K562 (cell line): Measurements from ENCODE around the gene DUS3L. TPM values are rescaled to one million over a fixed set of nuclear protein-coding genes. Genes with fewer than 3 reads are reported as not detected.

ENCODE experiments used
- C11orf30 ChIP-seq: fragments of 450-650 bp; IDR thresholded peaks from 2 replicates; pipeline ENCODE4 v1.6.1; 2016; ENCODE audit warnings: low read depth, mild to moderate bottlenecking
- E2F4 ChIP-seq: sonication (generic); formaldehyde crosslinking; IDR thresholded peaks from 2 replicates; pipeline ENCODE4 v1.8.0; 2022; ENCODE audit warnings: mild to moderate bottlenecking, low read depth, missing genetic modification reagents
- FOXO4 ChIP-seq: fragments of 450-650 bp; formaldehyde crosslinking; IDR thresholded peaks from 2 replicates; pipeline ENCODE4 v1.4.0; 2020; ENCODE audit warnings: mild to moderate bottlenecking, moderate library complexity
- HDAC3 ChIP-seq: fragments of 450-650 bp; IDR thresholded peaks from 2 replicates; pipeline ENCODE4 v1.6.1; 2018; ENCODE audit warnings: borderline replicate concordance, mild to moderate bottlenecking, moderate library complexity; ENCODE audit not compliant: partially characterized antibody
- KDM2B ChIP-seq: fragments of 250-450 bp; sonication (Bioruptor Pico); IDR thresholded peaks from 2 replicates; pipeline ENCODE4 v1.8.0; 2021; ENCODE audit warnings: mild to moderate bottlenecking, moderate library complexity
- MGA ChIP-seq: fragments of 450-650 bp; IDR thresholded peaks from 2 replicates; pipeline ENCODE4 v1.6.1; 2016; ENCODE audit warnings: mild to moderate bottlenecking, moderate library complexity
- RAD21 ChIP-seq, 2 experiments: fragments of 250-450 bp in 1 of 2; fragments of 450-650 bp in 1 of 2; sonication (Bioruptor Pico) in 1 of 2; formaldehyde crosslinking in 1 of 2; IDR thresholded peaks in 1 of 2; conservative IDR thresholded peaks in 1 of 2; 2 replicates each; pipeline versions ENCODE4 v1.4.0 to v1.8.0; 2020 to 2022; ENCODE audit warnings: mild to moderate bottlenecking in 2 of 2, moderate library complexity in 1 of 2
- VEZF1 ChIP-seq: fragments of 200-800 bp; sonication (Bioruptor generic); IDR thresholded peaks from 2 replicates; pipeline ENCODE4 v1.6.1; 2017; ENCODE audit warnings: missing genetic modification characterization, missing compliant biosample characterization
- WHSC1 ChIP-seq: IDR thresholded peaks from one replicate; pipeline ENCODE4 v1.6.1; 2012; ENCODE audit warnings: low read length, control low read depth, inconsistent platforms
- ZBTB7A ChIP-seq: IDR thresholded peaks from 2 replicates; pipeline ENCODE4 v1.6.1; 2011; ENCODE audit warnings: low read depth, mild to moderate bottlenecking, low read length, moderate library complexity, borderline replicate concordance; ENCODE audit not compliant: control insufficient read depth
- polyA plus RNA-seq, 8 experiments: library from polyadenylated mRNA; depleted of rRNA in 4 of 8; stranded (reverse) in 5 of 8; unstranded in 3 of 8; fragments of >200 nt; fragmentation: Nextera tagmentation in 2 of 8; fragmentation: Illumina TruSeq in 1 of 8; extraction: Ambion mirVana in 2 of 8; extraction: Trizol in 1 of 8; gene quantifications; 2 replicates each; pipeline versions ENCODE4 v1.2.1 to v1.2.3, GENCODE V29; 2011 to 2014; ENCODE audit warnings: inconsistent platforms in 1 of 8, missing spikeins in 1 of 8
- total RNA-seq, 7 experiments: library from RNA; depleted of rRNA in 6 of 7; stranded (reverse); fragments of >200 nt in 6 of 7; fragmentation: Illumina TruSeq in 2 of 7; extraction: Trizol in 2 of 7; gene quantifications; 2 replicates each; pipeline versions ENCODE4 v1.2.1 to v1.2.3, GENCODE V29; 2011 to 2021; ENCODE audit warnings: low replicate concordance in 1 of 7

The DUS3L gene
- total and polyA plus RNA-seq, 9 of the 15 experiments (the other 6 are each of a cell fraction or from before 2014, with no cell fraction given): 1.7 to 102 (median 77.5) TPM

- TF ChIP-seq VEZF1 (CRISPR knock-in tag): peak; percentile 57; the same call in 1 of the 2 replicates
- TF ChIP-seq MGA: peak; percentile 41; the same call in 1 of the 2 replicates
- TF ChIP-seq HDAC3: no peak
- no peak for TF ChIP-seq RAD21 (CRISPR knock-in tag; conservative IDR thresholded peaks at IDR 0.05 in 1 of 2, IDR thresholded peaks at IDR 0.05 in 1 of 2)
- no peak for TF ChIP-seq FOXO4 (CRISPR knock-in tag)
- TF ChIP-seq E2F4 (CRISPR knock-in tag): no peak
- peak; percentile 66 for TF ChIP-seq ZBTB7A
- no peak for TF ChIP-seq C11orf30
- TF ChIP-seq KDM2B (CRISPR knock-in tag): no peak
- TF ChIP-seq WHSC1: no peak
Measured at GRCh38 chr19:5801796-5802619, 11.0 kb upstream of the DUS3L start (continued).
